ENCODE measurements around the gene PRDM5.

PRDM5 gene

DNA sequence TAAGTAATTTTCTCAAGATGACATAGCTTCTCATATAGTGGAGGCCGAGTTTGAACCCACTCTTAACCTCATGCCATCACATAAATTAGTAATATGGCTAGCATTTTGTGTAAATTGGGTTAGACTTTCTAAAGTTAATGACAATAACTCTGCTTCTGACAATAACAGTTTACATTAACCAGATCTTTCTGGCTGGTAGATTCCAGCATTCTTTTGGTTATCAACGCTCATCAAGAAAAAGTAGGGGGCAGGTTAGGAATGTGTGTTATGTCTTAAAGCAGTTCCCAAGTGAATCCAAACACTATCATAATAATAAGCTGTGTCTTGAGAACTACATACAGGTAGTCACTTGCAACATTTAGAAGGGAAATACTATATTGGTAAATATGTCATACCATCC lies 162.5 kb downstream of the PRDM5 start:
- no peaks in the 10 kb centered on the region for H3K9me3 ChIP-seq (ENCODE audit: control insufficient read depth, low read length)
- H3K9ac ChIP-seq = no peak overlapping the region
- H3K36me3 ChIP-seq (ENCODE audit: control insufficient read depth, insufficient read depth, low read length) = no peaks in the 10 kb centered on the region
- H3K79me2 ChIP-seq = no peaks in the 10 kb centered on the region
- no peaks in the 10 kb centered on the region for H3K27me3 ChIP-seq (ENCODE audit: control insufficient read depth, insufficient read depth, low read length)
- no peak overlapping the region for H3K4me2 ChIP-seq (ENCODE audit: low read length)
- no peaks in the 10 kb centered on the region for H3K4me1 ChIP-seq
- H3K27ac ChIP-seq = no peak overlapping the region
- TF ChIP-seq, protein P1, sequence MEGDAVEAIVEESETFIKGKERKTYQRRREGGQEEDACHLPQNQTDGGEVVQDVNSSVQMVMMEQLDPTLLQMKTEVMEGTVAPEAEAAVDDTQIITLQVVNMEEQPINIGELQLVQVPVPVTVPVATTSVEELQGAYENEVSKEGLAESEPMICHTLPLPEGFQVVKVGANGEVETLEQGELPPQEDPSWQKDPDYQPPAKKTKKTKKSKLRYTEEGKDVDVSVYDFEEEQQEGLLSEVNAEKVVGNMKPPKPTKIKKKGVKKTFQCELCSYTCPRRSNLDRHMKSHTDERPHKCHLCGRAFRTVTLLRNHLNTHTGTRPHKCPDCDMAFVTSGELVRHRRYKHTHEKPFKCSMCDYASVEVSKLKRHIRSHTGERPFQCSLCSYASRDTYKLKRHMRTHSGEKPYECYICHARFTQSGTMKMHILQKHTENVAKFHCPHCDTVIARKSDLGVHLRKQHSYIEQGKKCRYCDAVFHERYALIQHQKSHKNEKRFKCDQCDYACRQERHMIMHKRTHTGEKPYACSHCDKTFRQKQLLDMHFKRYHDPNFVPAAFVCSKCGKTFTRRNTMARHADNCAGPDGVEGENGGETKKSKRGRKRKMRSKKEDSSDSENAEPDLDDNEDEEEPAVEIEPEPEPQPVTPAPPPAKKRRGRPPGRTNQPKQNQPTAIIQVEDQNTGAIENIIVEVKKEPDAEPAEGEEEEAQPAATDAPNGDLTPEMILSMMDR (IDR thresholded peaks at IDR 0.05) = no peak
- no peak overlapping the region for H2AFZ ChIP-seq
- H3K4me3 ChIP-seq (ENCODE audit: low read depth, low read length) = no peak overlapping the region

DNA sequence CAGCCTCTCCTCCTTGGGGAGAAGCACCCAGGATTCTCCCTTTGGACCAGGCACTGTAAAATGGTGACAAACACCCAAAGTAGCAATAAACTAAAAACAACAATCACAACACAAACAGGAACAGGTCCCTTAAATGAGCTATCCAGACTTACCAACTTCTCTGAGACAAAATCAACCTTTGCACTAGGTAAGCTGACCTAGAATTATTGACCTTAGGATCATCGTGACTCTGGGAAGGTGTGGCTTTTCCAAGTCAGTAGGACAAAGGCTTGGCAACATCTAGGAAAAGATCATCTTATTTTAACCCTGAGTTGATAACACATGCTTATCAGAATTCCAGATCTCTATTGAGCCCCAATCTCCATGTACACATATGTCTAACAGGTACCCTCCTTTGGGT lies 166.7 kb downstream of the PRDM5 start:
- no peak overlapping the region for H3K4me2 ChIP-seq (ENCODE audit: low read length)
- no peaks in the 10 kb centered on the region for H3K27me3 ChIP-seq (ENCODE audit: control insufficient read depth, insufficient read depth, low read length)
- H3K4me3 ChIP-seq (ENCODE audit: low read depth, low read length) = no peak overlapping the region
- no peak overlapping the region for H3K9ac ChIP-seq
- no peaks in the 10 kb centered on the region for H3K9me3 ChIP-seq (ENCODE audit: control insufficient read depth, low read length)
- H2AFZ ChIP-seq = no peak overlapping the region
- H3K27ac ChIP-seq = no peak overlapping the region
- no peaks in the 10 kb centered on the region for H3K36me3 ChIP-seq (ENCODE audit: control insufficient read depth, insufficient read depth, low read length)
- no peaks in the 10 kb centered on the region for H3K79me2 ChIP-seq
- TF ChIP-seq, protein P1 (IDR thresholded peaks at IDR 0.05) = no peak
- no peaks in the 10 kb centered on the region for H3K4me1 ChIP-seq

GRCh38 chr4:120754590-120754989 lies 167.9 kb downstream of the PRDM5 start:
- TF ChIP-seq, protein P1 (IDR thresholded peaks at IDR 0.05) = no peak
- H3K9me3 ChIP-seq (ENCODE audit: control insufficient read depth, low read length) = no peaks in the 10 kb centered on the region
- no peaks in the 10 kb centered on the region for H3K79me2 ChIP-seq
- no peak overlapping the region for H3K4me3 ChIP-seq (ENCODE audit: low read depth, low read length)
- H3K36me3 ChIP-seq (ENCODE audit: control insufficient read depth, insufficient read depth, low read length) = no peaks in the 10 kb centered on the region
- H3K27me3 ChIP-seq (ENCODE audit: control insufficient read depth, insufficient read depth, low read length) = no peaks in the 10 kb centered on the region
- no peak overlapping the region for H3K9ac ChIP-seq
- H3K27ac ChIP-seq = no peak overlapping the region
- H2AFZ ChIP-seq = no peak overlapping the region
- H3K4me2 ChIP-seq (ENCODE audit: low read length) = no peak overlapping the region
- H3K4me1 ChIP-seq = no peaks in the 10 kb centered on the region

GRCh38 chr4:120753854-120754253 lies 168.7 kb downstream of the PRDM5 start:
- no peak overlapping the region for H3K4me2 ChIP-seq (ENCODE audit: low read length)
- H3K27ac ChIP-seq = no peak overlapping the region
- H3K9me3 ChIP-seq (ENCODE audit: control insufficient read depth, low read length) = no peaks in the 10 kb centered on the region
- no peaks in the 10 kb centered on the region for H3K4me1 ChIP-seq
- no peak overlapping the region for H3K4me3 ChIP-seq (ENCODE audit: low read depth, low read length)
- TF ChIP-seq, protein P1 (IDR thresholded peaks at IDR 0.05) = no peak
- H3K9ac ChIP-seq = no peak overlapping the region
- no peak overlapping the region for H2AFZ ChIP-seq
- H3K27me3 ChIP-seq (ENCODE audit: control insufficient read depth, insufficient read depth, low read length) = no peaks in the 10 kb centered on the region
- no peaks in the 10 kb centered on the region for H3K36me3 ChIP-seq (ENCODE audit: control insufficient read depth, insufficient read depth, low read length)
- no peaks in the 10 kb centered on the region for H3K79me2 ChIP-seq

DNA sequence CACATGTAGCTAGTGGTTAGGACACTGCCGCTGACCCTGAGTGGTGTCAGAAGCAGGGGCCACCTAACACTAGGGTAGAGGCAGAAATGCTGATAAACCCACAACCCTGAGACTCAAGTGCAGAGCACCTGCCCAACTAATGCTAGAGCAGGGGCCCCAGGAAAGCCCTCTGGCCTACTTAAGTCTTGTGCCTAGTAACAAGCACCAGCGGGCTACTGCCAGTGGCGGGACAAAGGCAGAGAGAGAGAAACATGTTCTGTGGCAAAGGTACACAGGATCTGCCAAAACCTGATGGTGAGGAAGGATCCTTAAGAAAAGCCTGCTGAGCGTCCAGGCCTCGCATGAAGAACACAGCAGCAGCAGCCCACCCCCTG lies 172.4 kb downstream of the PRDM5 start:
- Histone ChIP-seq H3K79me2 (no peaks in the 10 kb centered on the region), H3K4me2 (ENCODE audit: low read length) (no peak overlapping the region), H2AFZ (no peak overlapping the region), H3K36me3 (ENCODE audit: control insufficient read depth, insufficient read depth, low read length) (no peaks in the 10 kb centered on the region), H3K4me3 (ENCODE audit: low read depth, low read length) (no peak overlapping the region), H3K4me1 (no peaks in the 10 kb centered on the region), H3K9me3 (ENCODE audit: control insufficient read depth, low read length) (no peaks in the 10 kb centered on the region), H3K9ac (no peak overlapping the region), H3K27me3 (ENCODE audit: control insufficient read depth, insufficient read depth, low read length) (no peaks in the 10 kb centered on the region), H3K27ac (no peak overlapping the region)
- TF ChIP-seq, protein P1 (IDR thresholded peaks at IDR 0.05) = no peak
